A549 (cell line): Measurements from ENCODE around the gene UNC13C. TPM values are rescaled to one million over a fixed set of nuclear protein-coding genes. Genes with fewer than 3 reads are reported as not detected.

ENCODE experiments used
- ATAC-seq, 2 experiments: fragments of 200-7000 bp in 1 of 2; fragments of >200 bp in 1 of 2; cut with Nextera tagmentation in 1 of 2; cut with Tn5 transposase in 1 of 2; 3 replicates each; pipeline versions ENCODE4 v1.8.0 to v1.9.1; 2018 to 2020; ENCODE audit warnings: mild to moderate bottlenecking in 1 of 2, moderate library complexity in 1 of 2
- CTCF ChIA-PET: fragments of 300-600 bp; sonication (Branson Sonifier 250); formaldehyde crosslinking; extraction: SDS; loops from one replicate; lab custom pipeline; 2021; ENCODE audit warnings: antibody characterized with exemption, inconsistent platforms; lab: Yijun Ruan, JAX
- POLR2A ChIA-PET: fragments of 350-600 bp; formaldehyde crosslinking; extraction: SDS; loops from one replicate; lab custom pipeline; 2021; ENCODE audit warnings: antibody characterized with exemption, inconsistent platforms; lab: Yijun Ruan, JAX
- DNase-seq, 2 experiments: peaks; one replicate each; pipeline versions ENCODE4 v3.0.0 to v3.0.0-alpha.2; 2011 to 2016; ENCODE audit warnings: low read depth in 1 of 2, low spot score in 1 of 2
- FAIRE-seq: peaks from 2 replicates; lab custom pipeline; 2011; peaks lifted over from hg19 to GRCh38; lab: Jason Lieb, UNC
- H3K27ac ChIP-seq, 2 experiments: fragments of >200 bp; sonication (Bioruptor Twin); formaldehyde crosslinking; 3 replicates each; pipeline ENCODE4 v1.5.1; 2016 to 2017
- H3K4me1 ChIP-seq: fragments of >200 bp; sonication (Bioruptor Twin); formaldehyde crosslinking; 3 replicates; pipeline ENCODE4 v1.6.1; 2016
- H3K4me2 ChIP-seq: fragments of >200 bp; sonication (Bioruptor Twin); formaldehyde crosslinking; 3 replicates; pipeline ENCODE4 v1.6.1; 2016
- H3K4me3 ChIP-seq: fragments of >200 bp; sonication (Bioruptor Twin); formaldehyde crosslinking; 3 replicates; pipeline ENCODE4 v1.5.1; 2016
- H3K9me3 ChIP-seq: fragments of >200 bp; sonication (Bioruptor Twin); formaldehyde crosslinking; 3 replicates; pipeline ENCODE4 v1.6.1; 2016
- BHLHE40 ChIP-seq: IDR thresholded peaks from 2 replicates; pipeline ENCODE4 v1.6.1; 2012; ENCODE audit warnings: low read depth, low read length, inconsistent platforms
- CBX2 ChIP-seq: fragments of 200-600 bp; sonication (generic); IDR thresholded peaks from 2 replicates; pipeline ENCODE4 v1.6.1; 2016; ENCODE audit warnings: low read depth, mild to moderate bottlenecking, borderline replicate concordance
- CHD4 ChIP-seq: fragments of 200-600 bp; sonication (generic); IDR thresholded peaks from 2 replicates; pipeline ENCODE4 v1.6.1; 2016; ENCODE audit warnings: antibody characterized with exemption, mild to moderate bottlenecking, borderline replicate concordance
- EP300 ChIP-seq, 2 experiments: fragments of >200 bp; sonication (Bioruptor Twin); formaldehyde crosslinking; IDR thresholded peaks; 2 replicates in 1 of 2; 3 replicates in 1 of 2; pipeline ENCODE4 v1.6.1; 2016 to 2017
- ESRRA ChIP-seq: fragments of 150-350 bp; IDR thresholded peaks from 2 replicates; pipeline ENCODE4 v1.6.1; 2014; ENCODE audit warnings: mild to moderate bottlenecking, low read length, borderline replicate concordance
- HOXA7 ChIP-seq: fragments of 250-450 bp; sonication (Bioruptor Pico); IDR thresholded peaks from 2 replicates; pipeline ENCODE4 v1.5.0; 2020; ENCODE audit warnings: mild to moderate bottlenecking, moderate library complexity
- HOXB13 ChIP-seq: fragments of 250-450 bp; sonication (Bioruptor Pico); IDR thresholded peaks from 2 replicates; pipeline ENCODE4 v1.5.0; 2020; ENCODE audit warnings: low read depth, mild to moderate bottlenecking, moderate library complexity
- HOXB5 ChIP-seq: fragments of 250-450 bp; sonication (Bioruptor Pico); IDR thresholded peaks from 2 replicates; pipeline ENCODE4 v1.5.0; 2020; ENCODE audit warnings: mild to moderate bottlenecking, moderate library complexity
- JUNB ChIP-seq: fragments of >200 bp; sonication (Bioruptor Twin); formaldehyde crosslinking; IDR thresholded peaks from 2 replicates; pipeline ENCODE4 v1.6.1; 2016
- KDM1A ChIP-seq: fragments of 200-600 bp; sonication (generic); IDR thresholded peaks from 2 replicates; pipeline ENCODE4 v1.6.1; 2016; ENCODE audit warnings: low read depth, mild to moderate bottlenecking
- KDM5A ChIP-seq: fragments of 200-600 bp; sonication (generic); IDR thresholded peaks from 2 replicates; pipeline ENCODE4 v1.6.1; 2016; ENCODE audit warnings: antibody characterized with exemption, mild to moderate bottlenecking
- MAZ ChIP-seq: fragments of 150-350 bp; IDR thresholded peaks from 2 replicates; pipeline ENCODE4 v1.6.1; 2014; ENCODE audit warnings: antibody characterized with exemption, low read depth, low read length, borderline replicate concordance
- NFE2L2 ChIP-seq: fragments of 150-350 bp; conservative IDR thresholded peaks from 2 replicates; pipeline ENCODE4 v1.6.1; 2014; ENCODE audit warnings: low read length
- RARB ChIP-seq: fragments of 250-450 bp; sonication (Bioruptor Pico); IDR thresholded peaks from 2 replicates; pipeline ENCODE4 v1.8.0; 2021; ENCODE audit warnings: mild to moderate bottlenecking, moderate library complexity
- RCOR1 ChIP-seq: fragments of 150-350 bp; IDR thresholded peaks from 2 replicates; pipeline ENCODE4 v1.6.1; 2014; ENCODE audit warnings: antibody characterized with exemption, low read length, low read depth
- RFX5 ChIP-seq: fragments of 450-650 bp; IDR thresholded peaks from 2 replicates; pipeline ENCODE4 v1.7.1; 2014; ENCODE audit warnings: antibody characterized with exemption, mild to moderate bottlenecking, moderate library complexity
- RNF2 ChIP-seq: fragments of 200-600 bp; sonication (generic); IDR thresholded peaks from 2 replicates; pipeline ENCODE4 v1.6.1; 2016; ENCODE audit warnings: low read depth, mild to moderate bottlenecking, antibody characterized with exemption, moderate library complexity, borderline replicate concordance
- SREBF2 ChIP-seq: fragments of 450-650 bp; IDR thresholded peaks from 2 replicates; pipeline ENCODE4 v1.6.1; 2014; ENCODE audit warnings: mild to moderate bottlenecking, moderate library complexity
- TFCP2L1 ChIP-seq: fragments of 250-450 bp; sonication (Bioruptor Pico); IDR thresholded peaks from 2 replicates; pipeline ENCODE4 v1.5.0; 2021; ENCODE audit warnings: mild to moderate bottlenecking
- WGBS: methylation state at CpG from one replicate; pipeline ENCODE4 v1.1.6; 2017; ENCODE audit errors: missing lambda C conversion rate; 5-methylcytosine and 5-hydroxymethylcytosine counted together
- polyA plus RNA-seq, 4 experiments: library from polyadenylated mRNA; depleted of rRNA in 3 of 4; stranded (reverse); fragments of >200 nt; fragmentation: RNase III in 1 of 4; extraction: RNeasy Plus Mini Kit Qiagen cat#74134 plus additional on column Dnase treatment in 1 of 4; gene quantifications; 2 replicates in 3 of 4; 3 replicates in 1 of 4; pipeline ENCODE4 v1.2.3, GENCODE V29; 2011 to 2017
- TF ChIP-seq, protein P1 (sequence below): fragments of 250-450 bp; sonication (Bioruptor Pico); IDR thresholded peaks from 2 replicates; pipeline ENCODE4 v1.5.0; 2020; ENCODE audit warnings: low read depth, mild to moderate bottlenecking, moderate library complexity
- TF ChIP-seq, protein P2 (sequence below): fragments of 150-350 bp; IDR thresholded peaks from 2 replicates; pipeline ENCODE4 v1.6.1; 2014; ENCODE audit warnings: low read depth, mild to moderate bottlenecking, low read length
- TF ChIP-seq, protein P3 (sequence below): fragments of 200-600 bp; sonication (generic); IDR thresholded peaks from 2 replicates; pipeline ENCODE4 v1.6.1; 2016; ENCODE audit warnings: antibody characterized with exemption, mild to moderate bottlenecking, moderate library complexity

UNC13C gene
- polyA plus RNA-seq, 2 of the 4 experiments (the other 2 are of a cell fraction), result 0.01 to 0.04 TPM

DNA sequence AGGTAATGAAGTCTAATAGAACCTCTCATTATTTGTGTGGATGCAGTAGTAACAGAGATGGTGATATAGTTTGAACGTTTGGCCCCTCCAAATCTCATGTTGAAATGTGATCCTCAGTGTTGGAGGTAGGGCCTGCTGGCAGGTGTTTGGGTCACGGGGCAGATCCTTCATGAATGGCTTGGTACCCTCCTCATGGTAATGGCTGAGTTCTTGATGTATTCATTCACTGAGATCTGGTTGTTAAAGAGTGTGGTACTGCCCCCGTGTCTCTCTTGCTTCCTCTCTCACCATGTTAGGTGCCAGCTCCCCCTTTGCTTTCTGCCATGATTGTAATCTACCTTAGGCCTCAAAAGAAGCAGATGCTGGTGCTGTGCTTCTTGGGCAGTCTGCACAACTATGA is 606.8 kb downstream of the UNC13C start:
- no peak overlapping the region for H3K4me2 ChIP-seq
- WGBS, result 0% methylated on average over 3 of the region's 3 CpGs
- H3K4me3 ChIP-seq, result no peak overlapping the region
- no peak overlapping the region for H3K27ac ChIP-seq
- DNase-seq (no peak), ATAC-seq (no peak), FAIRE-seq (no peak)
- H3K4me1 ChIP-seq, result no peaks in the 10 kb centered on the region
- TF ChIP-seq BHLHE40 (no peak), TFCP2L1 (no peak), RCOR1 (no peak), RNF2 (no peak), EP300 (IDR thresholded peaks at IDR 0.05) (no peak), RFX5 (no peak), HOXA7 (CRISPR knock-in tag) (no peak), ESRRA (no peak), HOXB5 (CRISPR knock-in tag) (no peak), KDM5A (no peak), NFE2L2 (no peak), SREBF2 (no peak)
- TF ChIP-seq, protein P1, sequence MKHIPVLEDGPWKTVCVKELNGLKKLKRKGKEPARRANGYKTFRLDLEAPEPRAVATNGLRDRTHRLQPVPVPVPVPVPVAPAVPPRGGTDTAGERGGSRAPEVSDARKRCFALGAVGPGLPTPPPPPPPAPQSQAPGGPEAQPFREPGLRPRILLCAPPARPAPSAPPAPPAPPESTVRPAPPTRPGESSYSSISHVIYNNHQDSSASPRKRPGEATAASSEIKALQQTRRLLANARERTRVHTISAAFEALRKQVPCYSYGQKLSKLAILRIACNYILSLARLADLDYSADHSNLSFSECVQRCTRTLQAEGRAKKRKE (CRISPR knock-in tag), result no peak
- TF ChIP-seq, protein P2, sequence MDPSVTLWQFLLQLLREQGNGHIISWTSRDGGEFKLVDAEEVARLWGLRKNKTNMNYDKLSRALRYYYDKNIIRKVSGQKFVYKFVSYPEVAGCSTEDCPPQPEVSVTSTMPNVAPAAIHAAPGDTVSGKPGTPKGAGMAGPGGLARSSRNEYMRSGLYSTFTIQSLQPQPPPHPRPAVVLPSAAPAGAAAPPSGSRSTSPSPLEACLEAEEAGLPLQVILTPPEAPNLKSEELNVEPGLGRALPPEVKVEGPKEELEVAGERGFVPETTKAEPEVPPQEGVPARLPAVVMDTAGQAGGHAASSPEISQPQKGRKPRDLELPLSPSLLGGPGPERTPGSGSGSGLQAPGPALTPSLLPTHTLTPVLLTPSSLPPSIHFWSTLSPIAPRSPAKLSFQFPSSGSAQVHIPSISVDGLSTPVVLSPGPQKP, result no peak
- ChIA-PET CTCF (no interaction called here), POLR2A (no interaction called here)
- no peaks in the 10 kb centered on the region for H3K9me3 ChIP-seq

DNA sequence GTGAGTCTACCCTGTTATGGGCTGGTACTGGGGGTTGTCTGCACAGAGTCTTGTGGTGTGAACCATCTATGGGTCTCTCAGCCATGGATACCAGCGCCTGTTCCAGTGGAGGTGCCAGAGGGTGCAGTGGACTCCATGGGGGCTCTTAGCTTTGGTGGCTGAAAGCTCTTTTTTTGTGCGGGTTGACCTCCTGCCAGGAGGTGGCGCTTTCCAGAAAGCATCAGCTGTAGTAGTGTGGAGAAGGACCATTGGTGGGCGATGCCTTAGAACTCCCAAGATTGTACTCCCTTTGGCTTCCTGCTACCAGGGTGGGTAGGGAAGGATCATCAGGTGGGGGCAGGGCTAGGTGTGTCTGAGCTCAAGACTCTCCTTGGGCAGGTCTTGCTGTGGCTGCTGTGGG is 615.9 kb downstream of the UNC13C start:
- WGBS, result no CpG with 5 or more reads among the region's 4 CpGs
- FAIRE-seq (no peak), ATAC-seq (no peak), DNase-seq (no peak)
- H3K4me3 ChIP-seq, result no peak overlapping the region
- H3K4me2 ChIP-seq, result no peak overlapping the region
- CTCF ChIA-PET, result no interaction called here
- POLR2A ChIA-PET, result no interaction called here
- TF ChIP-seq MAZ (no peak), JUNB (no peak), CHD4 (no peak)
- no peak overlapping the region for H3K27ac ChIP-seq
- H3K9me3 ChIP-seq, result no peaks in the 10 kb centered on the region
- H3K4me1 ChIP-seq, result no peaks in the 10 kb centered on the region

DNA sequence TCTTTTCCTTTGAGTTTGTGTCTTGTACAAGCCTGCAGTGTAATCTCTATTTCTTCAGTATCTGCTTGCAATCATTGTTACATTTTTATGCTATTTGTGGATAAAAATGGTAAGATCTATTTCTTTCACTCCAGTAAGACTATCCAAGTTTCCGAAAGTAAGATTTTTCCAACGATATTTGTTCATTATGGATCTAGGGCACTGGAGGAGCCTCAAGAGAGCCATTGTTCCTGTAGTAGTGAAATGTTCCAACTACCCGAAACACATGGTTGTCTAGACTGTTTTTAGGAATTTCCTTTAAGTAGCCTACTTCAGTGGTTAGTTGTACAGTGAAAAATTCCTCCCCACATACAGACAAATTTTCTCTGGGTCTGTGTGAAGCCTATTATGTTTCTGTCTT is 621.1 kb downstream of the UNC13C start:
- TF ChIP-seq KDM1A (no peak), RNF2 (no peak), BHLHE40 (no peak), HOXB13 (CRISPR knock-in tag) (no peak), RARB (CRISPR knock-in tag) (no peak), CBX2 (no peak)
- TF ChIP-seq, protein P3, sequence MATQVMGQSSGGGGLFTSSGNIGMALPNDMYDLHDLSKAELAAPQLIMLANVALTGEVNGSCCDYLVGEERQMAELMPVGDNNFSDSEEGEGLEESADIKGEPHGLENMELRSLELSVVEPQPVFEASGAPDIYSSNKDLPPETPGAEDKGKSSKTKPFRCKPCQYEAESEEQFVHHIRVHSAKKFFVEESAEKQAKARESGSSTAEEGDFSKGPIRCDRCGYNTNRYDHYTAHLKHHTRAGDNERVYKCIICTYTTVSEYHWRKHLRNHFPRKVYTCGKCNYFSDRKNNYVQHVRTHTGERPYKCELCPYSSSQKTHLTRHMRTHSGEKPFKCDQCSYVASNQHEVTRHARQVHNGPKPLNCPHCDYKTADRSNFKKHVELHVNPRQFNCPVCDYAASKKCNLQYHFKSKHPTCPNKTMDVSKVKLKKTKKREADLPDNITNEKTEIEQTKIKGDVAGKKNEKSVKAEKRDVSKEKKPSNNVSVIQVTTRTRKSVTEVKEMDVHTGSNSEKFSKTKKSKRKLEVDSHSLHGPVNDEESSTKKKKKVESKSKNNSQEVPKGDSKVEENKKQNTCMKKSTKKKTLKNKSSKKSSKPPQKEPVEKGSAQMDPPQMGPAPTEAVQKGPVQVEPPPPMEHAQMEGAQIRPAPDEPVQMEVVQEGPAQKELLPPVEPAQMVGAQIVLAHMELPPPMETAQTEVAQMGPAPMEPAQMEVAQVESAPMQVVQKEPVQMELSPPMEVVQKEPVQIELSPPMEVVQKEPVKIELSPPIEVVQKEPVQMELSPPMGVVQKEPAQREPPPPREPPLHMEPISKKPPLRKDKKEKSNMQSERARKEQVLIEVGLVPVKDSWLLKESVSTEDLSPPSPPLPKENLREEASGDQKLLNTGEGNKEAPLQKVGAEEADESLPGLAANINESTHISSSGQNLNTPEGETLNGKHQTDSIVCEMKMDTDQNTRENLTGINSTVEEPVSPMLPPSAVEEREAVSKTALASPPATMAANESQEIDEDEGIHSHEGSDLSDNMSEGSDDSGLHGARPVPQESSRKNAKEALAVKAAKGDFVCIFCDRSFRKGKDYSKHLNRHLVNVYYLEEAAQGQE, result no peak
- TF ChIP-seq, all 56 proteins: peak for 0
- Histone ChIP-seq H3K4me2 (no peak overlapping the region), H3K4me1 (no peaks in the 10 kb centered on the region), H3K4me3 (no peak overlapping the region), H3K9me3 (no peaks in the 10 kb centered on the region), H3K27ac (no peak overlapping the region)
- DNase-seq (no peak), FAIRE-seq (no peak), ATAC-seq (no peak)
- ChIA-PET CTCF (no interaction called here), POLR2A (no interaction called here)
- 14% methylated on average over 3 of the region's 3 CpGs for WGBS
